Hepatocyte (in vitro differentiated cells): Measurements from ENCODE around the gene OR13A1.
"Not testable (repeated sequence)": the region's sequence is repeated elsewhere in the genome, so short reads cannot be mapped to it uniquely, and the experiment has no call there.

ENCODE experiments used
- CTCF ChIP-seq: fragments of 200-600 bp; sonication (generic); IDR thresholded peaks from 2 replicates; pipeline ENCODE4 v1.5.1; 2016; ENCODE audit warnings: antibody characterized with exemption, mild to moderate bottlenecking; ENCODE audit not compliant: poor library complexity
- EZH2 ChIP-seq: fragments of 200-600 bp; sonication (generic); IDR thresholded peaks from 2 replicates; pipeline ENCODE4 v1.6.1; 2016; ENCODE audit warnings: antibody characterized with exemption, mild to moderate bottlenecking, borderline replicate concordance

DNA sequence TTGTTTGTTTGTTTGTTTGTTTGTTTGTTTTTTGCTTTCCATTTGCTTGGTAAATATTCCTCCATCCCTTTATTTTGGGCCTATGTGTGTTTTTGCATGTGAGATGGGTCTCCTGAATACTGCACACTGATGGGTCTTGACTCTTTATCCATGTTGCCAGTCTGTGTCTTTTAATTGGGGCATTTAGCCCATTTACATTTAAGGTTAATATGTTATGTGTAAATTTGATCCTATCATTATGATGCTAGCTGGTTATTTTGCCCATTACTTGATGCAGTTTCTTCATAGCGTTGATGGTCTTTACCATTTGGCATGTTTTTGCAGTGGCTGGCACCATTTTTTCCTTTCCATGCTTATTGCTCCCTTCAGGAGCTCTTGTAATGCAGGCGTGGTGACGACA lies 16.4 kb upstream of the OR13A1 start:
- not testable (repeated sequence) for TF ChIP-seq EZH2, CTCF
